Endothelial cell of umbilical vein (primary cell): ENCODE results near the gene ARHGAP22.

Source experiments
- CTCF ChIP-seq, 2 donors: IDR thresholded peaks; 1 replicate in 1 of 2; 2 replicates in 1 of 2; pipeline ENCODE4 v1.5.1; 2011; ENCODE audit warnings: low read length in 2 of 2, mild to moderate bottlenecking in 2 of 2, moderate library complexity in 2 of 2, control low read depth in 1 of 2, inconsistent platforms in 1 of 2, low read depth in 1 of 2; ENCODE audit not compliant: insufficient read depth in 1 of 2; ENCODE audit errors: extremely low read depth in 1 of 2
- EZH2 ChIP-seq: IDR thresholded peaks from 2 replicates; pipeline ENCODE4 v1.6.1; 2012; ENCODE audit warnings: borderline replicate concordance, low read depth, mild to moderate bottlenecking, moderate library complexity, low read length, inconsistent platforms; ENCODE audit not compliant: severe bottlenecking
- JUN ChIP-seq: IDR thresholded peaks from 2 replicates; pipeline ENCODE4 v1.6.1; 2011; ENCODE audit warnings: borderline replicate concordance, low read depth; ENCODE audit not compliant: insufficient read length, insufficient read depth
- POLR2A ChIP-seq: IDR thresholded peaks from 2 replicates; pipeline ENCODE4 v1.6.1; 2012; ENCODE audit warnings: low read depth, mild to moderate bottlenecking, control low read depth, low read length
- POLR2AphosphoS5 ChIP-seq: IDR thresholded peaks from 2 replicates; pipeline ENCODE4 v1.6.1; 2012; ENCODE audit warnings: low read depth, mild to moderate bottlenecking, control low read depth, low read length, moderate library complexity; ENCODE audit not compliant: insufficient read depth
- TF ChIP-seq, protein P1 (sequence below): IDR thresholded peaks from 2 replicates; pipeline ENCODE4 v1.6.1; 2011; ENCODE audit not compliant: insufficient read depth, insufficient read length

- no peak for TF ChIP-seq CTCF (IDR thresholded peaks at IDR 0.05; ENCODE audit: extremely low read depth in 1 of 2, insufficient read depth in 1 of 2, low read depth in 1 of 2, low read length in 2 of 2)
- no peak for TF ChIP-seq EZH2
- no peak for TF ChIP-seq POLR2A
- TF ChIP-seq, protein P1, sequence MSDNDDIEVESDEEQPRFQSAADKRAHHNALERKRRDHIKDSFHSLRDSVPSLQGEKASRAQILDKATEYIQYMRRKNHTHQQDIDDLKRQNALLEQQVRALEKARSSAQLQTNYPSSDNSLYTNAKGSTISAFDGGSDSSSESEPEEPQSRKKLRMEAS, result no peak
- TF ChIP-seq JUN, result no peak
- TF ChIP-seq POLR2AphosphoS5, result no peak
Observed at GRCh38 chr10:48564466-48565160, 40.3 kb downstream of the ARHGAP22 start.
